Stimulated activated CD4-positive, alpha-beta T cell treated with anti-CD3 and anti-CD28 coated beads, Interleukin-4, amount 100 ng/mL, for 48 hours (primary cell): ENCODE measurements around the gene CEBPG.

Experiments used
- DNase-seq, 2 donors: peaks; one replicate each; pipeline ENCODE4 v3.0.0-alpha.2; 2020; ENCODE audit warnings: low read depth in 2 of 2

CEBPG gene

GRCh38 chr19:33405553-33406461 is 32.3 kb downstream of the CEBPG start:
- no peak for DNase-seq

GRCh38 chr19:33406521-33407139 is 33.1 kb downstream of the CEBPG start:
- DNase-seq, result peak; percentile 64 to 81

- DNase-seq, result no peak
Measured at GRCh38 chr19:33407140-33407551, 33.6 kb downstream of the CEBPG start.

- no peak for DNase-seq
Measured at GRCh38 chr19:33407716-33408115, 34.2 kb downstream of the CEBPG start.

GRCh38 chr19:33408116-33408515 is 34.6 kb downstream of the CEBPG start:
- no peak for DNase-seq

- DNase-seq, result no peak
Measured at GRCh38 chr19:33408538-33409434, 35.3 kb downstream of the CEBPG start.

- no peak for DNase-seq
Measured at GRCh38 chr19:33409906-33410685, 36.6 kb downstream of the CEBPG start.

GRCh38 chr19:33410915-33411401 is 37.4 kb downstream of the CEBPG start:
- DNase-seq, result no peak

- DNase-seq, result no peak
Measured at GRCh38 chr19:33411621-33412180, 38.2 kb downstream of the CEBPG start.

GRCh38 chr19:33412601-33413425 is 39.3 kb downstream of the CEBPG start:
- DNase-seq, result no peak

- DNase-seq, result no peak
Measured at GRCh38 chr19:33413426-33413725, 39.9 kb downstream of the CEBPG start.

- DNase-seq, result no peak
Measured at GRCh38 chr19:33413868-33414666, 40.6 kb downstream of the CEBPG start.

- no peak for DNase-seq
Measured at GRCh38 chr19:33414667-33415605, 41.4 kb downstream of the CEBPG start.

- DNase-seq, result peak; percentile 59 to 66
Measured at GRCh38 chr19:33416307-33417215, 43.1 kb downstream of the CEBPG start.

GRCh38 chr19:33417751-33418150 is 44.2 kb downstream of the CEBPG start:
- no peak for DNase-seq

- no peak for DNase-seq
Measured at GRCh38 chr19:33418461-33418860, 45.0 kb downstream of the CEBPG start.
